Measurements from ENCODE around the gene COA8. TPM values are rescaled to one million over a fixed set of nuclear protein-coding genes. Genes with fewer than 3 reads are reported as not detected.

Gene COA8
- total and polyA plus RNA-seq, 10 of the 15 experiments (the other 5 are each of a cell fraction or from before 2014, with no cell fraction given) = 6.1 to 69.5 (median 25.8) TPM

- Histone ChIP-seq H3K36me3 (ENCODE audit: control insufficient read depth in 2 of 2, insufficient read depth in 2 of 2, low read length in 1 of 2) (no peaks in the 10 kb centered on the region), H3K27ac (ENCODE audit: control insufficient read depth, insufficient read depth) (no peak overlapping the region), H3K27me3 (replicated peaks in 1 of 2; ENCODE audit: control insufficient read depth in 2 of 2, insufficient read depth in 2 of 2, low read length in 1 of 2) (no peaks in the 10 kb centered on the region), H3K9me3 (replicated peaks; ENCODE audit: control insufficient read depth, insufficient read depth, low read length) (no peaks in the 10 kb centered on the region), H3K79me2 (ENCODE audit: control insufficient read depth, insufficient read depth, low read length) (no peaks in the 10 kb centered on the region), H3K4me2 (ENCODE audit: control insufficient read depth, insufficient read depth) (no peak overlapping the region), H4K20me1 (ENCODE audit: control insufficient read depth, insufficient read depth) (no peaks in the 10 kb centered on the region), H3K4me3 (no peak overlapping the region), H3K4me1 (ENCODE audit: control insufficient read depth, insufficient read depth, low read length) (peaks cover 12% of the 10 kb centered on the region), H2AFZ (ENCODE audit: control insufficient read depth, low read depth, low read length) (no peak overlapping the region), H3K9ac (ENCODE audit: control insufficient read depth, insufficient read depth, low read length) (no peak overlapping the region)
- intact Hi-C loops (cut with micrococcal nuclease; ENCODE audit: unreplicated experiment) (no loop called here), in situ Hi-C loops (cut with MboI) (no loop called here)
- ChIA-PET RAD21 (ENCODE audit: unreplicated experiment) (no interaction called here), CTCF (no interaction called here), SMC1A (ENCODE audit: uncharacterized antibody, unreplicated experiment) (no interaction called here), POLR2A (no interaction called here)
- ATAC-seq (no peak), DNase-seq (ENCODE audit: low read depth, low spot score) (no peak), FAIRE-seq (no peak)
- TF ChIP-seq TAF1 (IDR thresholded peaks at IDR 0.05; ENCODE audit: borderline replicate concordance, low read depth, low read length) = no peak
- no peak for TF ChIP-seq SKIL (IDR thresholded peaks at IDR 0.05; ENCODE audit: low read depth, poor library complexity, severe bottlenecking)
- TF ChIP-seq RAD21 (IDR thresholded peaks at IDR 0.05; ENCODE audit: insufficient read depth, low read depth, low read length) = no peak
- no peak for TF ChIP-seq EP300 (IDR thresholded peaks at IDR 0.05; ENCODE audit: borderline replicate concordance in 1 of 2, control insufficient read depth in 1 of 2, low read depth in 2 of 2, low read length in 2 of 2)
- no peak for TF ChIP-seq HSF1 (IDR thresholded peaks at IDR 0.05; ENCODE audit: low read depth, low read length)
- no peak for TF ChIP-seq LARP7 (IDR thresholded peaks at IDR 0.05)
- 96% methylated on average over 10 of the region's 10 CpGs for WGBS (ENCODE audit: insufficient coverage, insufficient replicate concordance, low lambda C conversion rate, missing lambda C conversion rate)
- BruUV-seq (replicated peaks) = no TSS peak
Measured at GRCh38 chr14:103597623-103598377, 35.0 kb downstream of the COA8 start.
